Measurements from ENCODE around the gene LRRC14B. TPM values are rescaled to one million over a fixed set of nuclear protein-coding genes. Genes with fewer than 3 reads are reported as not detected.
A peak's percentile ranks its signal among the peaks of the same experiment; 100 is the strongest.

Gene LRRC14B
- total RNA-seq, result not detected

- 23 to 33% methylated on average over 9 to 25 of the region's 56 CpGs for WGBS, 2 donors
- intact Hi-C loops (cut with DNase I), result no loop called here
- H3K36me3 ChIP-seq, result no peaks in the 10 kb centered on the region
- peak in 1 of 6 experiments; percentile 9 for TF ChIP-seq CTCF (IDR thresholded peaks at IDR 0.05)
- no peak for TF ChIP-seq POLR2A (IDR thresholded peaks at IDR 0.05)
- peaks cover 14 to 25% of the 10 kb centered on the region in 2 donors for H3K4me1 ChIP-seq
- DNase-seq, result peak; percentile 50 to 68
- no peaks in the 10 kb centered on the region for H3K9me3 ChIP-seq
- H3K27me3 ChIP-seq, result no peaks in the 10 kb centered on the region
- peak within 1 kb of the TSS in 1 of 3 donors; percentile 8 for H3K4me3 ChIP-seq (replicated peaks in 1 of 3)
- H3K27ac ChIP-seq, result no peak within 1 kb of the TSS
Measured at GRCh38 chr5:191036-191948, at the start of gene LRRC14B. LRRC14B (plus strand) TSS chr5:191495; CDS start chr5:191539, 44 bp downstream.

- no peak overlapping the region for H3K4me3 ChIP-seq (replicated peaks in 1 of 3)
- H3K4me1 ChIP-seq, result no peaks in the 10 kb centered on the region
Measured at GRCh38 chr5:141761-142160, 49.5 kb upstream of the LRRC14B start.

GRCh38 chr5:142246-142810, 49.0 kb upstream of the LRRC14B start:
- no peak for DNase-seq
- Histone ChIP-seq H3K36me3 (peaks cover 0 to 4% of the 10 kb centered on the region in 2 donors), H3K4me1 (no peaks in the 10 kb centered on the region), H3K4me3 (replicated peaks in 1 of 3) (no peak overlapping the region), H3K9me3 (no peaks in the 10 kb centered on the region), H3K27me3 (no peaks in the 10 kb centered on the region), H3K27ac (no peak overlapping the region)
- WGBS, 2 donors, result 93 to 96% methylated on average over 18 of the region's 18 CpGs
- intact Hi-C loops (cut with DNase I), result no loop called here
- TF ChIP-seq CTCF (IDR thresholded peaks at IDR 0.05), result no peak
- TF ChIP-seq POLR2A (IDR thresholded peaks at IDR 0.05), result no peak

More at GRCh38 chr5:141761-142160, 49.5 kb upstream of the LRRC14B start:
- H3K27ac ChIP-seq, result no peak overlapping the region
- no peaks in the 10 kb centered on the region for H3K36me3 ChIP-seq
- no peak for TF ChIP-seq CTCF (IDR thresholded peaks at IDR 0.05)
- no peak for TF ChIP-seq POLR2A (IDR thresholded peaks at IDR 0.05)
- intact Hi-C loops (cut with DNase I), result no loop called here
- H3K9me3 ChIP-seq, result no peaks in the 10 kb centered on the region
- no peak for DNase-seq
- no peaks in the 10 kb centered on the region for H3K27me3 ChIP-seq
- 86 to 93% methylated on average over 11 to 12 of the region's 12 CpGs for WGBS, 2 donors

- DNase-seq, result no peak
- no peak overlapping the region for H3K4me3 ChIP-seq (replicated peaks in 1 of 3)
- peaks cover 0 to 4% of the 10 kb centered on the region in 2 donors for H3K36me3 ChIP-seq
- intact Hi-C loops (cut with DNase I), result no loop called here
- H3K27ac ChIP-seq, result no peak overlapping the region
- TF ChIP-seq CTCF (IDR thresholded peaks at IDR 0.05) (no peak), POLR2A (IDR thresholded peaks at IDR 0.05) (no peak)
- no peaks in the 10 kb centered on the region for H3K4me1 ChIP-seq
- no peaks in the 10 kb centered on the region for H3K9me3 ChIP-seq
- no peaks in the 10 kb centered on the region for H3K27me3 ChIP-seq
- 93 to 94% methylated on average over 8 to 12 of the region's 17 CpGs for WGBS, 2 donors
Measured at GRCh38 chr5:143041-143440, 48.3 kb upstream of the LRRC14B start.

GRCh38 chr5:144941-145340, 46.4 kb upstream of the LRRC14B start:
- no peak for DNase-seq
- intact Hi-C loops (cut with DNase I), result no loop called here
- H3K4me1 ChIP-seq, result no peaks in the 10 kb centered on the region
- H3K9me3 ChIP-seq, result no peaks in the 10 kb centered on the region
- WGBS, 2 donors, result 83% methylated on average over 5 of the region's 8 CpGs; no CpG with 5 or more reads in 1 of the 2 donors
- H3K27me3 ChIP-seq, result no peaks in the 10 kb centered on the region
- no peak overlapping the region for H3K4me3 ChIP-seq (replicated peaks in 1 of 3)
- TF ChIP-seq CTCF (IDR thresholded peaks at IDR 0.05), result no peak
- no peak overlapping the region for H3K27ac ChIP-seq
- peaks cover 0 to 4% of the 10 kb centered on the region in 2 donors for H3K36me3 ChIP-seq

Data from thyroid gland (tissue), 4 donors.